ENCODE results near the gene SMYD4.

DNA sequence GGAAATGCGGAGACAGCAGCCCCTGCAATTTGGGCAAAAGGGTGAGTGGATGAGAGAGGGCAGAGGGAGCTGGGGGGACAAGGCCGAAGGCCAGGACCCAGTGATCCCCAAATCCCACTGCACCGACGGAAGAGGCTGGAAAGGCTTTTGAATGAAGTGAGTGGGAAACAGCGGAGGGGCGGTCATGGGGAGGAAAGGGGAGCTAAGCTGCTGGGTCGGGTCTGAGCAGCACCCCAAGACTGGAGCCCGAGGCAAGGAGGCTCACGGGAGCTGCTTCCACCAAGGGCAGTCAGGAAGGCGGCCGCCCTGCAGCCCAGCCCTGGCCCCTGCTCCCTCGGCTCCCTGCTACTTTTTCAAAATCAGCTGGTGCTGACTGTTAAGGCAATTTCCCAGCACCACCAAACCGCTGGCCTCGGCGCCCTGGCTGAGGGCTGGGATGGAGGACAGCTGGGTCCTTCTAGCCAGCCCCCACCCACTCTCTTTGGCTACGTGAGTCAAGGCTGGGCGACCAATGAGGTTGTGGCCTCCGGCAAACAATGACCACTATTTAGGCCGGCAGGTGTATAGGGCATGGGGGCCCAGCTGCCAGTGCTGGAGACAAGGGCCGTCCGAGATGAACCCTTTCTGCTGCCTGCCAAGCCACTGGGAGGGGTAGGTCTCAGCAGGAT is 67.3 kb downstream of the SMYD4 start:
- TF ChIP-seq SUZ12 (IDR thresholded peaks at IDR 0.05; ENCODE audit: extremely low read depth, insufficient read depth, insufficient read length) = no peak
- no peak for TF ChIP-seq ZNF274 (IDR thresholded peaks at IDR 0.05; ENCODE audit: low read depth, low read length)
